GM19239 (cell line): ENCODE measurements around the gene DDOST.

ENCODE experiments used
- DNase-seq: peaks from one replicate; pipeline ENCODE4 v3.0.0; 2011; ENCODE audit warnings: low spot score; ENCODE audit not compliant: insufficient read length
- FAIRE-seq: peaks from 2 replicates; lab custom pipeline; 2011; peaks lifted over from hg19 to GRCh38; lab: Jason Lieb, UNC

DDOST gene

DNA sequence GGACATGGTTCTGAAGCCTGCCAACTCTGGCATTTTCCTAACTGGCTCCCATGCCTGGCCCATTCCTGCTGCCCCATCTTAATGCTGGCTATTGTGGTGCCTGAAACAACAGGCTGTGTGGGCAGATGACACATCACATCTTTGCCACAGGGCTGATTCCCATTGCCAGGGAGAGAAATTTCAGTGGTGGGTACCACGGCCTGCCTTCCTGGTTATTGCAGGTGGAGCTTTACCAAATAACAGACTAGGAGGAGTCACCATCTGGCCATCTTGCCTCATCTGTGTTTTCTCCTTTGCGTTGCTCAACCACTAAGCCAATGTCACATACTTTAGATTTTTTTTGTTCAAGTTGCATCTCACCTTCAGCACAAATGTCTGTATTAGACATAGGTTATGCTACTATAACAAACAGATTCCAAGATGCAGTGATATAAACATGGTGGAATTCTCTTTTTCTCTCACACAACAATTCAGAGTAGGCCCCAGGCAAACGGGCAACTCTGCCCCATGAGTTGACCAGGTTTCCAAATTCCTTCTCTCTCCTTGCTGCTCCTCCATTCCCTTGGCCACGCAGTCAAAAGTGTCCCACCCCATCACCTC, 58.2 kb downstream of the DDOST start:
- DNase-seq (no peak), FAIRE-seq (no peak)
